GM12878 (cell line): ENCODE measurements around the gene ITGB8. TPM values are rescaled to one million over a fixed set of nuclear protein-coding genes. Genes with fewer than 3 reads are reported as not detected.
A peak's percentile ranks its signal among the peaks of the same experiment; 100 is the strongest.

Source experiments
- ASH2L ChIP-seq: fragments of 300-600, 200-600 bp; sonication (generic); IDR thresholded peaks from 2 replicates; pipeline ENCODE4 v1.6.1; 2017; ENCODE audit warnings: low read depth, mild to moderate bottlenecking, borderline replicate concordance
- BHLHE40 ChIP-seq, 2 experiments: fragments of 450-650 bp in 1 of 2; IDR thresholded peaks; 2 replicates each; pipeline ENCODE4 v1.6.1; 2011 to 2017; ENCODE audit warnings: low read depth in 2 of 2, borderline replicate concordance in 1 of 2, improper control_type of control experiment in 1 of 2, low read length in 1 of 2, mild to moderate bottlenecking in 1 of 2
- CBFB ChIP-seq: IDR thresholded peaks from 2 replicates; pipeline ENCODE4 v1.6.1; 2016; ENCODE audit warnings: antibody characterized with exemption, low read depth
- CBX3 ChIP-seq: fragments of 200-600 bp; sonication (generic); IDR thresholded peaks from 2 replicates; pipeline ENCODE4 v1.6.1; 2016; ENCODE audit warnings: low read depth, borderline replicate concordance
- EP300 ChIP-seq, 2 experiments: fragments of 150-350 bp in 1 of 2; IDR thresholded peaks; 2 replicates each; pipeline ENCODE4 v1.6.1; 2011 to 2012; ENCODE audit warnings: low read depth in 2 of 2, low read length in 2 of 2, borderline replicate concordance in 1 of 2, improper control_type of control experiment in 1 of 2, inconsistent platforms in 1 of 2; ENCODE audit not compliant: control insufficient read depth in 1 of 2
- ETV6 ChIP-seq, 2 experiments: fragments of 450-650 bp in 1 of 2; IDR thresholded peaks in 1 of 2; conservative IDR thresholded peaks in 1 of 2; 2 replicates each; pipeline ENCODE4 v1.6.1; 2014; ENCODE audit warnings: antibody characterized with exemption in 1 of 2, borderline replicate concordance in 1 of 2, low read depth in 1 of 2, mild to moderate bottlenecking in 1 of 2, moderate library complexity in 1 of 2
- FOS ChIP-seq: IDR thresholded peaks from 3 replicates; pipeline ENCODE4 v1.6.1; 2011; ENCODE audit warnings: borderline replicate concordance; ENCODE audit not compliant: insufficient read length; ENCODE audit errors: extremely low read depth
- JUNB ChIP-seq: IDR thresholded peaks from 2 replicates; pipeline ENCODE4 v1.6.1; 2016; ENCODE audit warnings: antibody characterized with exemption, mild to moderate bottlenecking
- MYC ChIP-seq: IDR thresholded peaks from 2 replicates; pipeline ENCODE4 v1.6.1; 2011; ENCODE audit warnings: mild to moderate bottlenecking, low read length, moderate library complexity, inconsistent platforms; ENCODE audit not compliant: insufficient read depth, insufficient replicate concordance, insufficient read length, severe bottlenecking
- NR2C1 ChIP-seq: fragments of 450-650 bp; IDR thresholded peaks from 2 replicates; pipeline ENCODE4 v1.6.1; 2017; ENCODE audit warnings: antibody characterized with exemption, mild to moderate bottlenecking, moderate library complexity
- PML ChIP-seq: IDR thresholded peaks from 2 replicates; pipeline ENCODE4 v1.6.1; 2012; ENCODE audit warnings: low read length, inconsistent platforms
- POLR2AphosphoS2 ChIP-seq: IDR thresholded peaks from 2 replicates; pipeline ENCODE4 v1.6.1; 2011; ENCODE audit warnings: low read depth, mild to moderate bottlenecking, low read length, improper control_type of control experiment, moderate library complexity
- PRDM15 ChIP-seq: fragments of 450-650 bp; formaldehyde crosslinking; IDR thresholded peaks from 2 replicates; pipeline ENCODE4 v1.4.0; 2020; ENCODE audit warnings: mild to moderate bottlenecking, moderate library complexity
- RAD21 ChIP-seq: IDR thresholded peaks from 2 replicates; pipeline ENCODE4 v1.6.1; 2011; ENCODE audit warnings: mild to moderate bottlenecking, low read depth, low read length, moderate library complexity; ENCODE audit not compliant: insufficient read depth
- RB1 ChIP-seq: fragments of 450-650 bp; formaldehyde crosslinking; IDR thresholded peaks from 2 replicates; pipeline ENCODE4 v1.6.1; 2017; ENCODE audit warnings: mild to moderate bottlenecking, borderline replicate concordance
- SP1 ChIP-seq: IDR thresholded peaks from one replicate; pipeline ENCODE4 v1.6.1; 2011; ENCODE audit warnings: low read depth, low read length
- SREBF1 ChIP-seq: IDR thresholded peaks from 2 replicates; pipeline ENCODE4 v1.6.1; 2012; ENCODE audit warnings: mild to moderate bottlenecking, low read length
- STAT3 ChIP-seq: IDR thresholded peaks from 2 replicates; pipeline ENCODE4 v1.6.1; 2011; ENCODE audit warnings: low read depth, low read length, improper control_type of control experiment
- USF2 ChIP-seq: IDR thresholded peaks from 2 replicates; pipeline ENCODE4 v1.6.1; 2011; ENCODE audit warnings: low read depth, low read length, improper control_type of control experiment, borderline replicate concordance
- YBX1 ChIP-seq: fragments of 450-650 bp; IDR thresholded peaks from 2 replicates; pipeline ENCODE4 v1.6.1; 2016; ENCODE audit warnings: antibody characterized with exemption
- ZBED1 ChIP-seq: IDR thresholded peaks from 2 replicates; pipeline ENCODE4 v1.6.1; 2016; ENCODE audit warnings: borderline replicate concordance
- ZNF24 ChIP-seq: fragments of 450-650 bp; IDR thresholded peaks from 2 replicates; pipeline ENCODE4 v1.6.1; 2017; ENCODE audit warnings: antibody characterized with exemption, mild to moderate bottlenecking
- polyA plus RNA-seq, 11 experiments: library from polyadenylated mRNA; depleted of rRNA in 4 of 11; unstranded in 6 of 11; stranded (reverse) in 5 of 11; fragments of >200 nt; fragmentation: Nextera tagmentation in 4 of 11; fragmentation: Illumina TruSeq in 1 of 11; extraction: Ambion mirVana in 4 of 11; extraction: Trizol in 1 of 11; gene quantifications; 1 replicate in 1 of 11; 2 replicates in 10 of 11; pipeline versions ENCODE4 v1.2.1 to v1.2.3, GENCODE V29; 2011 to 2016; ENCODE audit warnings: inconsistent platforms in 2 of 11, missing spikeins in 2 of 11, low read depth in 1 of 11
- total RNA-seq, 4 experiments: library from RNA; depleted of rRNA in 3 of 4; stranded (reverse); fragments of >200 nt in 3 of 4; fragmentation: Illumina TruSeq in 1 of 4; extraction: Trizol in 1 of 4; gene quantifications; 2 replicates each; pipeline versions ENCODE4 v1.2.1 to v1.2.3, GENCODE V29; 2013 to 2021
- TF ChIP-seq, protein P1 (sequence below): IDR thresholded peaks from 2 replicates; pipeline ENCODE4 v1.6.1; 2012; ENCODE audit warnings: low read depth, low read length, improper control_type of control experiment

ITGB8 gene
- total and polyA plus RNA-seq, 10 of the 15 experiments (the other 5 are each of a cell fraction or from before 2014, with no cell fraction given): 0.37 to 26.2 (median 1.5) TPM

DNA sequence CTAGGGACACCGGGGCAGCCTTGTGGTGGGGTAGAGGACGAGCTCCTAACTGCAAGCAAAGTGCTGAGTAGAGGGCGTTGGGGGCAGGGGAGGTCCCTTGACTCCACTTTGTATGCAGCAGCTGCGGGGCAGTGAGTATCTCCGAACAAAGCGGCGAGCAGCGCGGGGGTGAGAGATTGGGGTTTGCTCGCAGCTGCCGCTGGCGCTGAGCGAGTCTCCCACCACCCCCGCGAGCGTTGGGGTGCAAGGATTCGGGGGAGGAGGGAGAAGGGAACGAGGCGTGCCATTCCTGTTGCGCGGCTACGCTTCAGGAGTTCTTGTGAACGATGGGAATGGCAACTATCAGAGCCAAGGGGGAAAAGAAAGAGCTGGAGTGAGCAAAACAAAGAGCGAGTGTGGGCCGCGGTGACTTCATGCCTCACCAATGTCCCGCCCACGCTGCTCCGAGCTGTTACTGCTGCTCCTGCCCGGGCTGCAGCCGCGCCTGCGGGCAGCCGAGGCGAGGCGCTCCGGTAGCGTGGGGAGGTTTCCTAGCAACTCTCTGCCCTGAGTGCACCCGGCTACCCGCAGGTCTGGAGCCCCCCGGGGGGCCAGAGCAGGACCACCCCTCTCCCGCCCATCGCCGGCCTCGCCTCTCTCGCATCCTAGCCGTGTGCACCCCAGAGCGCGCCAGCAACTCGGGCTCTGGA, at the start of gene ITGB8 (continued):
- TF ChIP-seq ASH2L: no peak
- no peak for TF ChIP-seq NR2C1
- no peak for TF ChIP-seq CBX3
- no peak for TF ChIP-seq YBX1
- peak; percentile 57; the same call in 1 of the 2 replicates for TF ChIP-seq PML
- TF ChIP-seq MYC: no peak
- TF ChIP-seq EP300 (IDR thresholded peaks at IDR 0.05; ENCODE audit: borderline replicate concordance in 1 of 2, control insufficient read depth in 1 of 2, low read depth in 2 of 2, low read length in 2 of 2): no peak
- TF ChIP-seq, protein P1, sequence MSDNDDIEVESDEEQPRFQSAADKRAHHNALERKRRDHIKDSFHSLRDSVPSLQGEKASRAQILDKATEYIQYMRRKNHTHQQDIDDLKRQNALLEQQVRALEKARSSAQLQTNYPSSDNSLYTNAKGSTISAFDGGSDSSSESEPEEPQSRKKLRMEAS: no peak; the same call in 1 of the 2 replicates
- peak; percentile 23 for TF ChIP-seq SP1
- peak; percentile 11; the same call in 1 of the 2 replicates for TF ChIP-seq ZNF24
- TF ChIP-seq JUNB: peak; percentile 45; the same call in 1 of the 2 replicates
- peak; percentile 47 for TF ChIP-seq CBFB
- TF ChIP-seq BHLHE40 (IDR thresholded peaks at IDR 0.05; ENCODE audit: borderline replicate concordance in 1 of 2, low read depth in 2 of 2, low read length in 1 of 2): peak in 1 of 2 experiments; percentile 72; a peak in 1 of 4 replicates
- no peak for TF ChIP-seq SREBF1
- TF ChIP-seq ETV6 (conservative IDR thresholded peaks at IDR 0.05 in 1 of 2, IDR thresholded peaks at IDR 0.05 in 1 of 2; ENCODE audit: borderline replicate concordance in 1 of 2, low read depth in 1 of 2): no peak
- TF ChIP-seq USF2: no peak
- no peak for TF ChIP-seq ZBED1
- TF ChIP-seq PRDM15: no peak
- no peak for TF ChIP-seq STAT3
- no peak for TF ChIP-seq FOS
- TF ChIP-seq RAD21: 0 out of 2 replicates have a peak, but pooled peaks have one; percentile 13
- no peak for TF ChIP-seq RB1
- no peak; the same call in 1 of the 2 replicates for TF ChIP-seq POLR2AphosphoS2
